Endothelial cell (in vitro differentiated cells): ENCODE measurements around the gene HERC5. TPM values are rescaled to one million over a fixed set of nuclear protein-coding genes. Genes with fewer than 3 reads are reported as not detected.

Source experiments
- DNase-seq: peaks from one replicate; pipeline ENCODE4 v3.0.0; 2021; ENCODE audit warnings: low spot score
- H3K27ac Mint-ChIP-seq: one replicate; pipeline ENCODE4 v1.8.0; 2021; ENCODE audit warnings: mixed read lengths, inconsistent platforms; ENCODE audit not compliant: unreplicated experiment
- H3K27me3 Mint-ChIP-seq: one replicate; pipeline ENCODE4 v1.8.0; 2021; ENCODE audit warnings: mild to moderate bottlenecking, moderate library complexity, mixed read lengths, inconsistent platforms; ENCODE audit not compliant: unreplicated experiment
- H3K36me3 Mint-ChIP-seq: one replicate; pipeline ENCODE4 v1.8.0; 2021; ENCODE audit warnings: mild to moderate bottlenecking, low read depth, mixed read lengths, inconsistent platforms; ENCODE audit not compliant: unreplicated experiment
- H3K4me1 Mint-ChIP-seq: one replicate; pipeline ENCODE4 v1.8.0; 2021; ENCODE audit warnings: mild to moderate bottlenecking, mixed read lengths, inconsistent platforms; ENCODE audit not compliant: unreplicated experiment
- H3K4me3 Mint-ChIP-seq: one replicate; pipeline ENCODE4 v1.8.0; 2021; ENCODE audit warnings: mild to moderate bottlenecking, mixed read lengths, inconsistent platforms; ENCODE audit not compliant: unreplicated experiment
- H3K9me3 Mint-ChIP-seq: one replicate; pipeline ENCODE4 v1.8.0; 2021; ENCODE audit warnings: mixed read lengths, inconsistent platforms; ENCODE audit not compliant: unreplicated experiment
- total RNA-seq: library from RNA; stranded (reverse); fragmentation: NEBNext Ultra II Directional; extraction: Animal tissue kit (Norgen Biotek cat#: 25700); gene quantifications from one replicate; pipeline ENCODE4 v1.2.1, GENCODE V29; 2021; ENCODE audit not compliant: unreplicated experiment
- TF ChIP-seq, protein P1 (sequence below): fragments of 200-600 bp; sonication (generic); IDR thresholded peaks from one replicate; pipeline ENCODE4 v1.5.0; 2021; ENCODE audit warnings: antibody characterized with exemption; ENCODE audit not compliant: unreplicated experiment

The HERC5 gene
- total RNA-seq, 1 donor from 2014 or later = 9.1 TPM

GRCh38 chr4:88414755-88415154, 42.2 kb upstream of the HERC5 start:
- Mint-ChIP-seq H3K27ac (no peak overlapping the region), H3K4me3 (no peak overlapping the region), H3K36me3 (peaks cover 4% of the 10 kb centered on the region), H3K9me3 (no peaks in the 10 kb centered on the region), H3K4me1 (no peaks in the 10 kb centered on the region), H3K27me3 (no peaks in the 10 kb centered on the region)
- TF ChIP-seq, protein P1, sequence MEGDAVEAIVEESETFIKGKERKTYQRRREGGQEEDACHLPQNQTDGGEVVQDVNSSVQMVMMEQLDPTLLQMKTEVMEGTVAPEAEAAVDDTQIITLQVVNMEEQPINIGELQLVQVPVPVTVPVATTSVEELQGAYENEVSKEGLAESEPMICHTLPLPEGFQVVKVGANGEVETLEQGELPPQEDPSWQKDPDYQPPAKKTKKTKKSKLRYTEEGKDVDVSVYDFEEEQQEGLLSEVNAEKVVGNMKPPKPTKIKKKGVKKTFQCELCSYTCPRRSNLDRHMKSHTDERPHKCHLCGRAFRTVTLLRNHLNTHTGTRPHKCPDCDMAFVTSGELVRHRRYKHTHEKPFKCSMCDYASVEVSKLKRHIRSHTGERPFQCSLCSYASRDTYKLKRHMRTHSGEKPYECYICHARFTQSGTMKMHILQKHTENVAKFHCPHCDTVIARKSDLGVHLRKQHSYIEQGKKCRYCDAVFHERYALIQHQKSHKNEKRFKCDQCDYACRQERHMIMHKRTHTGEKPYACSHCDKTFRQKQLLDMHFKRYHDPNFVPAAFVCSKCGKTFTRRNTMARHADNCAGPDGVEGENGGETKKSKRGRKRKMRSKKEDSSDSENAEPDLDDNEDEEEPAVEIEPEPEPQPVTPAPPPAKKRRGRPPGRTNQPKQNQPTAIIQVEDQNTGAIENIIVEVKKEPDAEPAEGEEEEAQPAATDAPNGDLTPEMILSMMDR = no peak
- no peak for DNase-seq

GRCh38 chr4:88415982-88416381, 40.9 kb upstream of the HERC5 start:
- Mint-ChIP-seq H3K4me1 (no peaks in the 10 kb centered on the region), H3K9me3 (no peaks in the 10 kb centered on the region), H3K36me3 (peaks cover 4% of the 10 kb centered on the region), H3K27me3 (no peaks in the 10 kb centered on the region), H3K4me3 (no peak overlapping the region), H3K27ac (no peak overlapping the region)
- DNase-seq = no peak
- TF ChIP-seq, protein P1 = no peak

DNA sequence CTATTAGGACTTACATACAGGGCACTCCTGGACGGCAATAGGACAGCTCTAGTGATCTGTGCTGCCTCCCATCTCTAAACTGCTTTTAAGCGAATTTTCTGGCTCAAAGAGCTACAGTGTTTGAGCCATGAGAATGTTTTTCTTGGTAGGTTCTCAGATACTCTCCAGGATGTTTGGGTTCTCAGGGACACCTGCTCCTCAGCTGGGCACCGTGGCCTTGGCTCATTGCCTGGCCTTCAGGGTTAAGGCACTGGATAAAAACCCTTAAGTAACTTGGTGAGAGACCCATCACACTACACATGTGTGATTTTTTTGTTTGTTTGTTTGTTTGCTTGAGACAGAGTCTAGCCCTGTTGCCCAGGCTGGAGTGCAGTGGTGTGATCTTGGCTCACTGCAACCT, 38.5 kb upstream of the HERC5 start:
- DNase-seq = no peak
- TF ChIP-seq, protein P1 = no peak
- Mint-ChIP-seq H3K27ac (no peak overlapping the region), H3K36me3 (peaks cover 4% of the 10 kb centered on the region), H3K9me3 (no peaks in the 10 kb centered on the region), H3K4me1 (no peaks in the 10 kb centered on the region), H3K4me3 (no peak overlapping the region), H3K27me3 (no peaks in the 10 kb centered on the region)

GRCh38 chr4:88419874-88420273, 37.0 kb upstream of the HERC5 start:
- Mint-ChIP-seq H3K36me3 (peaks cover under 1% of the 10 kb centered on the region), H3K27ac (no peak overlapping the region), H3K27me3 (no peaks in the 10 kb centered on the region), H3K9me3 (no peaks in the 10 kb centered on the region), H3K4me3 (no peak overlapping the region), H3K4me1 (no peaks in the 10 kb centered on the region)
- DNase-seq = no peak
- TF ChIP-seq, protein P1 = no peak

- Mint-ChIP-seq H3K27ac (no peak overlapping the region), H3K27me3 (no peaks in the 10 kb centered on the region), H3K9me3 (no peaks in the 10 kb centered on the region), H3K4me3 (no peak overlapping the region), H3K36me3 (no peaks in the 10 kb centered on the region), H3K4me1 (no peaks in the 10 kb centered on the region)
- no peak for DNase-seq
- TF ChIP-seq, protein P1 = no peak
Measured at GRCh38 chr4:88420844-88421243, 36.1 kb upstream of the HERC5 start.
